Hindlimb muscle (tissue), 1 donor: ENCODE measurements around the gene ADPRHL1. TPM values are rescaled to one million over a fixed set of nuclear protein-coding genes. Genes with fewer than 3 reads are reported as not detected.
A peak's percentile ranks its signal among the peaks of the same experiment; 100 is the strongest.

Source experiments
- DNase-seq: peaks from one replicate; pipeline ENCODE4 v3.0.0-alpha.2; 2013
- polyA plus RNA-seq: library from polyadenylated mRNA; unstranded; fragments of 120-200 nt; gene quantifications from one replicate; pipeline ENCODE4 v1.2.1, GENCODE V29; 2013; ENCODE audit not compliant: insufficient read length

ADPRHL1 gene
- 263 TPM for polyA plus RNA-seq

DNA sequence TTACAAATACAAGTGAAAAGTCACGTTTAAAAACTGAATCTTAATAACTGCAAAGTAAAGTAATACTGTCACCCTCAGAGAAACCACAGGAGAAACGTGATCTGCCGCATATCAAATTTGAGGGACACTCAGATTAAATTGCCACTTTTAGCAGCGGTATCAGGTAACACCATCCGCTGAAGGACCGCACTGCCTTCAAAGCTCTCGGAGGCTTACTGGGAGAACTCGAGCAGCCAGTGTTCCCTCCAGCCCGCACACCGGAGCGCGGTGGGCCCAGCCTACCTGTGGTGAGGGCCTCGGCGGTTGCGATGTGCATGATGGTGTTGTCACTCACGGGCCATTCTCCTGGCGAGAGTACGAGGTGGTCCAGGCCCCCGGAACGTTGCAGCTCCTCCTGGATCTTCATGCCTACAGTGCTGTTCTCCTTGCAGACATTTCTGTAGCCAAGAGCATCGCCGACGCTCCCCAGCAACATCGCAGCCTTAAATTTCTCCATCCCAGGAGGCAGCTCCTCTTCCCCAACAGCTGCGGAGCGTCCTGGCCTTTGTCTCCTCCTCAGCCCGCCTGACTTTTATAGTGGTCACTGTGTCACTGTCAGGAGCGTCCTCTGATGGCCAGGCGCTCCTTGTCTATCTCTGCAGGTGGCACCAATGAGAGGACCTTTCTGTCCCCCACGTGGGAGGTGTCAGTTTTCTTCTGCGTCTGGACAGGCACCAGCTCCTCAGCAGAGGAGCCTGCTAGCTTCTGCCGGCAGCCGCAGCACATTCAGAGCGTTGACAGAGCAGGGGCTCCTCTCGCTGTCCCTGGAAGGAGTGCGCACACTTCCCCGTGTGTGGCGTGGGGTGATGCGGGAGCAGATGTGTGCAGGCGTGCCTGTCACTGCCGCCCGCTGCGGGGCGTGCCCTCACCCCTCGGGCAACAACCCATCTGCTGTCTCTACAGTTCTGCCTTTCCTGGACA, at the start of gene ADPRHL1:
Gene ADPRHL1, minus strand, starts transcription at position 547 of the 960 bp plus-strand sequence. Its CDS starts 51 bp downstream, at position 496.
- peak; percentile 19 for DNase-seq

- no peak for DNase-seq
Measured at GRCh38 chr13:113502686-113503085, 49.4 kb upstream of the ADPRHL1 start.

DNA sequence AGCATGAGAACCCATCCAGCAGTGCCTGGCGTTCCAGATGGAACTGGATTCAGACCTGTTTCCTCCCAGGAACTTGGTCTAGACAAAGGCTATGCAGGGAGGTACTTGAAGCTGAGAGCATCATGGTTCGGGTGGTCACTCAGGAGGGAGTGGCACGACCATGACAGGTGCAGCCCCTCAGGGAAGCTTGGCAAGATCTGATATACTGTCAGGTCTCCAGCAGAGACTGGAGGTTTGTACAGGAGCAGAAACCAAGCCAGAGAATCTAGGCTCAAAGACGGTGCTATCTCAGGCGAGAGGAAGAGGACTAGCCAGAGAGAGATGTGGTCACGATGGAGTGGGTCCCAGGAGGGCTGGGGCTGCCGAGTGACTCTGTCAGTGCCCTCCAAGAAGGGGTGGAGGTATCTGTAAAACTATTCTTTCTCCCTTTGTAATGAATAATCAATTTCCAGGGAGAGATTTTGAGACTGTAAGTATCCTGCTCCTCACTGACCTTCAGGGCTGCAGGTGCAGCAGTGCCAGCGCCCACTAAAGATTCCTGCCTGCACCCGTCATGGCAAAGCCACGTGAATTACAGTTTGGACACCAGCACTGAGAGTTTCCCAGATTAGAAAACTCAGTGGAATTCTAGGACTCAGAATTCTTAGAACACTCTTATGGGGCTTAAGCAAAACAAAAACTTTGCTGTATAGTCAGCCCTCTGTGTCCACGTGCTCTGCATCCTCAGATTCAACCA, 47.4 kb upstream of the ADPRHL1 start:
- DNase-seq: no peak

GRCh38 chr13:113499936-113500335, 46.6 kb upstream of the ADPRHL1 start:
- no peak for DNase-seq

DNA sequence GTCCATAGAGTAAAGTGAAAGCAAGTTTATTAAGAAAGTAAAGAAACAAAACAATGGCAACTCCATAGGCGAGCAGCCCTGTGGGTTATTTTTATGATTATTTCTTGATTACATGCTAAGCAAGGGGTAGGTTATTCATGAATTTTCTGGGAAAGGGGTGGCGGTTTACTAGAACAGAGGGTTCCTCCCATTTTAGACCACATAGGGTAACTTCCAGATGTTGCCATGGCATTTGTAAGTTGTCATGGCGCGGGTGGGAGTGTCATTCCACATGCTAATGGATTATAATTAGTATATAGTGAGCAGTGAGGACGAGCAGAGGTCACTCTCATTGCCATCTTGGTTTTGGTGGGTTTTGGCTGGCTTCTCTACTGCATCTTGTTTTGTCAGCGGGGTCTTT, 45.6 kb upstream of the ADPRHL1 start:
- DNase-seq: no peak

DNA sequence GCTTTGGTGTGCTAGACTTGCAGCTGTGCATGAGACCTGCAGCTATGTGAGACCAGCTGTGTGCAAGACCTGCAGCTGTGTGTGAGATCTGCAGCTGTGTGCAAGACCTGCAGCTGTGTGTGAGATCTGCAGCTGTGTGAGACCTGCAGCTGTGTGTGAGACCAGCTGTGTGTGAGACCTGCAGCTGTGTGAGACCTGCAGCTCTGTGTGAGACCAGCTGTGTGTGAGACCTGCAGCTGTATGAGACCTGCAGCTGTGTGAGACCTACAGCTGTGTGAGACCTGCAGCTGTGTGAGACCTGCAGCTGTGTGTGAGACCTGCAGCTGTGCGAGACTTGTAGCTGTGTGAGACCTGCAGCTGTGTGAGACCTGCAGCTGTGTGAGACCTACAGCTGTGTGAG, 43.9 kb upstream of the ADPRHL1 start:
- DNase-seq: no peak

DNA sequence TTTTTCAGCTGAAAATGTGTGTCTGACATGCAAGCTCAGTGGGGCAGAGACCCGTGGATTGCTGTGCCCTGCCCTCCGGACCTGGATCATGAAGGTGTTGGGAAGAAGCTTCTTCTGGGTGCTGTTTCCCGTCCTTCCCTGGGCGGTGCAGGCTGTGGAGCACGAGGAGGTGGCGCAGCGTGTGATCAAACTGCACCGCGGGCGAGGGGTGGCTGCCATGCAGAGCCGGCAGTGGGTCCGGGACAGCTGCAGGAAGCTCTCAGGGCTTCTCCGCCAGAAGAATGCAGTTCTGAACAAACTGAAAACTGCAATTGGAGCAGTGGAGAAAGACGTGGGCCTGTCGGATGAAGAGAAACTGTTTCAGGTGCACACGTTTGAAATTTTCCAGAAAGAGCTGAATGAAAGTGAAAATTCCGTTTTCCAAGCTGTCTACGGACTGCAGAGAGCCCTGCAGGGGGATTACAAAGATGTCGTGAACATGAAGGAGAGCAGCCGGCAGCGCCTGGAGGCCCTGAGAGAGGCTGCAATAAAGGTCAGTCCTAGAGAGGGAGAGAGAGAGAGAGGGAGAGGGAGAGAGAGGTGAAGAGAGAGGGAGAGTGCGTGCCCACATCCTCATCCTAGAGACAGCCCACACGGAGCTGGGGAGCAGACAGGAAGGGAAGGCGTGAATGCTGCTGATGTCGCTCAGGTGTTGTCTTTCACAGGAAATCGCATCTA, 42.4 kb upstream of the ADPRHL1 start:
- no peak for DNase-seq

DNA sequence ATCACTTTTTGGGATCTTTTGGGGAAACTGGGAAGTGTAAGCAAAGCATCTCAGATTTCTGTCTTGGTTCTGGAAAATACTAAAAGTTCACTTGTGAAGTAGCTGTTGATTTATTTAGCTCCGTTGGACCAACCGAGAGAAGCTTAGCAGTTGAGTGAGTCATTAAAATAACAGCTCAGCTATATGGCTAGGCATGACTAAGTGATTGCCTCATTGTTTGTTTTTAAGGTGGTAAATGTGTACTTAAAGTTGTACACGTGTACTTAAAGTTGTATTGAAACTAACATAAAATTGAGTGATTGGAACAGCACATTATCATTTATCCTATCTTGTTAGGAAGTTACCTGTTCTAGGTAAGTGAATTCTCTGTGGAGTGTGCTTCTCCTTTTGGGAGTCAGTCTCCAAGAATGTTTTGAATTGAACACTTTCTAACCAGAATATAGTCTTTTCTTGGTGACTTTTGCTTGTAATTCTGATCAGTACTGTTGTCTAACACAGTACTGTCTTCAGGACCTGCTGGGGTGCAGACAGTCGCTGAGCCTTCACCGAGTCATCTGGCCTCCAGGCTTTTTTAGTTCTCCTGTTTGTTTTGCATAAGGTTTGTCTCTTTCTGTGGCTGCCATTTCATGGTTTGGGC, 40.1 kb upstream of the ADPRHL1 start:
- DNase-seq: no peak

GRCh38 chr13:113491982-113492381, 38.7 kb upstream of the ADPRHL1 start:
- DNase-seq: no peak

DNA sequence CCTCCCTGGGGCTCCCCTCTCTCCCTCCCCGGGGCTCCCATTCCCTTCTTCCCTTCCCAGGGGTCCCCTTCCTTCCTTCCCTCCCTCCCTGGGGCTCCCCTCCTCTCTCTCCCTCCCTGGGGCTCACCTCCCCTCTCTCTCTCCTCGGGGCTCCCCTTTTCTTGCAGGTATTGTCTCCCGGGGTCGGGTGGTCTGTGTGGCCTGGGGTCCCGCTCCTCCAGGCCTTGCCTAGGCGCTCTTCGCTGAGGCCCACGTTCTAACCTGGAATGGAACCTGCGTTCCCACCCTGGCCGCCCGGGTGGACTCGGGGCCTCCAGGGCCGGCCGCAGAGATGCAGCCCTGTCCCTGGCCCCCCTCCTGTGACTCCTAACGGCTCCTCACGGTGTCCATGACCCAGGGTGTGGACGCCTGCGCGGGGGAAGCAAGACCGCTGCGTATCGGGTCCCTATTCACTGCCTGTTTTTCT, 38.2 kb upstream of the ADPRHL1 start:
- DNase-seq: peak; percentile 26

- DNase-seq: peak; percentile 97
Measured at GRCh38 chr13:113490496-113491417, 37.5 kb upstream of the ADPRHL1 start, which contains the start of gene DCUN1D2. TSS of gene DCUN1D2 (minus strand) at chr13:113490711. CDS start at chr13:113490669, 42 bp downstream.

- peak; percentile 15 for DNase-seq
Measured at GRCh38 chr13:113489549-113490495, 36.5 kb upstream of the ADPRHL1 start.

- no peak for DNase-seq
Measured at GRCh38 chr13:113489171-113489548, 35.9 kb upstream of the ADPRHL1 start.

GRCh38 chr13:113488283-113488682, 35.0 kb upstream of the ADPRHL1 start:
- DNase-seq: no peak

DNA sequence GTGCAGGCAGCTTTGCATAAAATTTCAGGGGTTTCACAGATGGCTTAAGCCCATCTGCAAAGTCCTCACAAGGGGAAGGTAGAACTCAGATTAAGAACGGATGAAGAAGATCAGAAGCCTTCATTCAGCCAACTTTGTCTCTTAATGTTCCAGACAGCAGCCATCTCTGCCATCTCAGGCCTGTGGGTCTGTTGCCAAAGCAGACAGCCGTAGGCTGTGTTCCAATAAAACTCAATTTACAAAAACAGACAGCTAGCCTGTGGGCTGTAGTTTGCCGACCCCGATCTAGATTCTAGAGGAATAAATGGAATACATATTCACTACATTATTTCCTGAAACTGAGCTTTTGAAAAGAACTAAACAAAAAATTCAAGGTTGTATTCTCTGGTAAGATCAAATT, 33.4 kb upstream of the ADPRHL1 start:
- DNase-seq: no peak

DNA sequence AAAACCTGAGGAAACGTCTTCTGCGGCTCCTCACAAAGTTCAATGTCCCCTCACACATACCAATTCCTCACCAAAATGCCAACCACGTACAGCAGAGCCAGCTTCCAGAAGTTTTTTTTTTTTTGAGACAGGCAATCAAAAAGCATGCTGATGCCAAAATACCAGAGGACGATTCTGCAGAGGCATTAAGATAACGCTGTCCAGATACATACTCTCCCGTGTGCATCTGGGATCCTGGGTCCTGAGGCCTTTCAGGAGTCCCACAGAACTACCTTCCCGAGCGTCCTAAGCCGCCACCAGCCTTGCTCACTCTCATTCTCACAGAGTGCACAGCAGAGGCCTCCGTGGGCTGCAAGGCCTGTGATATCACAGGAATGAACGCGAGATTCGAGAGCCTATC, 32.3 kb upstream of the ADPRHL1 start:
- DNase-seq: no peak

GRCh38 chr13:113483504-113484293, 30.4 kb upstream of the ADPRHL1 start:
- DNase-seq: no peak

GRCh38 chr13:113483081-113483480, 29.8 kb upstream of the ADPRHL1 start:
- DNase-seq: no peak

GRCh38 chr13:113479179-113479578, 25.9 kb upstream of the ADPRHL1 start:
- DNase-seq: no peak
